Loucy (cell line): ENCODE data around the gene HIVEP1.
A peak's percentile ranks its signal among the peaks of the same experiment; 100 is the strongest.

Source experiments
- H2AFZ ChIP-seq: fragments of 200-600 bp; sonication (generic); 2 replicates; pipeline ENCODE4 v1.6.0; 2016; ENCODE audit warnings: antibody characterized with exemption, mild to moderate bottlenecking, low read length, moderate library complexity
- H3F3A ChIP-seq: fragments of 200-600 bp; 2 replicates; pipeline ENCODE4 v1.6.0; 2016; ENCODE audit warnings: antibody characterized with exemption, low read depth, mild to moderate bottlenecking
- H3K27me3 ChIP-seq: fragments of 200-600 bp; sonication (generic); 2 replicates; pipeline ENCODE4 v1.6.1; 2014; ENCODE audit warnings: low read length, mild to moderate bottlenecking; ENCODE audit not compliant: insufficient read depth, poor library complexity, severe bottlenecking
- H3K36me3 ChIP-seq: fragments of 200-600 bp; sonication (generic); 2 replicates; pipeline ENCODE4 v1.6.1; 2016; ENCODE audit warnings: low read length; ENCODE audit not compliant: insufficient read depth
- H3K4me1 ChIP-seq: fragments of 200-600 bp; sonication (generic); 2 replicates; pipeline ENCODE4 v1.5.1; 2014; ENCODE audit warnings: low read length, mild to moderate bottlenecking; ENCODE audit not compliant: insufficient read depth, poor library complexity, severe bottlenecking
- H3K4me2 ChIP-seq: fragments of 200-600 bp; sonication (generic); 2 replicates; pipeline ENCODE4 v1.6.0; 2014; ENCODE audit warnings: antibody characterized with exemption, low read length, low read depth, mild to moderate bottlenecking; ENCODE audit not compliant: poor library complexity, severe bottlenecking
- H3K4me3 ChIP-seq: fragments of 200-600 bp; sonication (generic); 2 replicates; pipeline ENCODE4 v1.5.1; 2014; ENCODE audit warnings: low read length, mild to moderate bottlenecking, mixed read lengths; ENCODE audit not compliant: poor library complexity, severe bottlenecking
- H3K79me2 ChIP-seq: fragments of 200-600 bp; sonication (generic); 2 replicates; pipeline ENCODE4 v1.6.1; 2014; ENCODE audit warnings: low read length; ENCODE audit not compliant: insufficient read depth
- H3K9ac ChIP-seq: fragments of 200-600 bp; sonication (generic); 2 replicates; pipeline ENCODE4 v1.6.0; 2014; ENCODE audit warnings: mild to moderate bottlenecking, low read depth, low read length, moderate library complexity; ENCODE audit not compliant: poor library complexity, severe bottlenecking
- H3K9me2 ChIP-seq: fragments of 200-600 bp; sonication (generic); replicated peaks from 2 replicates; pipeline ENCODE4 v1.6.1; 2016; ENCODE audit warnings: low read depth, low read length, mixed read lengths
- H3K9me3 ChIP-seq: fragments of 200-600 bp; sonication (generic); 2 replicates; pipeline ENCODE4 v1.6.1; 2014; ENCODE audit warnings: mild to moderate bottlenecking, antibody characterized with exemption, low read length, low read depth; ENCODE audit not compliant: insufficient read depth
- H4K20me1 ChIP-seq: fragments of 200-600 bp; sonication (generic); 2 replicates; pipeline ENCODE4 v1.6.0; 2014; ENCODE audit warnings: antibody characterized with exemption, low read length, mild to moderate bottlenecking; ENCODE audit not compliant: insufficient read depth, poor library complexity, severe bottlenecking
- CTCF ChIP-seq: fragments of 200-600 bp; sonication (generic); conservative IDR thresholded peaks from 2 replicates; pipeline ENCODE4 v1.5.1; 2014; ENCODE audit warnings: mild to moderate bottlenecking, antibody characterized with exemption, low read length
- EZH2phosphoT487 ChIP-seq: fragments of 200-600 bp; IDR thresholded peaks from 2 replicates; pipeline ENCODE4 v1.6.1; 2018; ENCODE audit warnings: antibody characterized with exemption, mild to moderate bottlenecking, moderate library complexity, borderline replicate concordance

Gene HIVEP1

GRCh38 chr6:12034837-12035236 is 22.7 kb downstream of the HIVEP1 start:
- Histone ChIP-seq H4K20me1 (no peaks in the 10 kb centered on the region), H3K79me2 (peaks cover 51% of the 10 kb centered on the region), H3K9ac (no peak overlapping the region), H3K4me1 (peaks cover 8% of the 10 kb centered on the region), H3K9me3 (0 out of 2 replicates have a peak, but pooled peaks cover 3% of the 10 kb centered on the region), H2AFZ (no peak overlapping the region), H3K36me3 (0 out of 2 replicates have a peak, but pooled peaks cover 3% of the 10 kb centered on the region), H3K4me3 (no peak overlapping the region), H3K9me2 (no peaks in the 10 kb centered on the region), H3K27me3 (no peaks in the 10 kb centered on the region), H3K4me2 (no peak overlapping the region), H3F3A (no peaks in the 10 kb centered on the region)
- TF ChIP-seq EZH2phosphoT487, result no peak
- peak; percentile 37 for TF ChIP-seq CTCF

GRCh38 chr6:12036766-12037165 is 24.7 kb downstream of the HIVEP1 start:
- no peaks in the 10 kb centered on the region for H3K27me3 ChIP-seq
- H3K4me3 ChIP-seq, result no peak overlapping the region
- no peak overlapping the region for H3K9ac ChIP-seq
- no peak overlapping the region for H3K4me2 ChIP-seq
- no peaks in the 10 kb centered on the region for H3K9me3 ChIP-seq
- H3K79me2 ChIP-seq, result peaks cover 47% of the 10 kb centered on the region
- H4K20me1 ChIP-seq, result no peaks in the 10 kb centered on the region
- no peaks in the 10 kb centered on the region for H3K36me3 ChIP-seq
- TF ChIP-seq EZH2phosphoT487 (no peak), CTCF (no peak)
- no peaks in the 10 kb centered on the region for H3K9me2 ChIP-seq
- no peaks in the 10 kb centered on the region for H3F3A ChIP-seq
- H3K4me1 ChIP-seq, result peaks cover 8% of the 10 kb centered on the region
- no peak overlapping the region for H2AFZ ChIP-seq

GRCh38 chr6:12037798-12038197 is 25.7 kb downstream of the HIVEP1 start:
- H3F3A ChIP-seq, result no peaks in the 10 kb centered on the region
- no peak overlapping the region for H3K4me3 ChIP-seq
- no peak overlapping the region for H3K4me2 ChIP-seq
- no peak overlapping the region for H3K9ac ChIP-seq
- no peaks in the 10 kb centered on the region for H4K20me1 ChIP-seq
- H3K36me3 ChIP-seq, result no peaks in the 10 kb centered on the region
- H2AFZ ChIP-seq, result no peak overlapping the region
- peaks cover 8% of the 10 kb centered on the region for H3K4me1 ChIP-seq
- H3K79me2 ChIP-seq, result peaks cover 47% of the 10 kb centered on the region
- TF ChIP-seq EZH2phosphoT487, result no peak
- no peak for TF ChIP-seq CTCF
- no peaks in the 10 kb centered on the region for H3K9me3 ChIP-seq
- H3K27me3 ChIP-seq, result no peaks in the 10 kb centered on the region
- no peaks in the 10 kb centered on the region for H3K9me2 ChIP-seq
